SU-DHL-6 (cell line): ENCODE data around the gene MFSD2A.

Experiments
- CTCF ChIP-seq: fragments of 200-600 bp; sonication (generic); IDR thresholded peaks from one replicate; pipeline ENCODE4 v1.5.1; 2017; ENCODE audit warnings: antibody characterized with exemption, mild to moderate bottlenecking, low read length, moderate library complexity; ENCODE audit not compliant: insufficient read depth, poor library complexity, severe bottlenecking
- EZH2phosphoT487 ChIP-seq: fragments of 200-600 bp; sonication (generic), shearing (Covaris generic); conservative IDR thresholded peaks from 2 replicates; pipeline ENCODE4 v1.6.1; 2018; ENCODE audit warnings: mild to moderate bottlenecking, antibody characterized with exemption, low read length, moderate library complexity, mixed read lengths

GRCh38 chr1:39926820-39927219, 28.1 kb upstream of the MFSD2A start:
- TF ChIP-seq CTCF: no peak
- TF ChIP-seq EZH2phosphoT487: no peak
